ENCODE measurements around the gene TBK1. TPM values are rescaled to one million over a fixed set of nuclear protein-coding genes. Genes with fewer than 3 reads are reported as not detected.

The TBK1 gene
- total RNA-seq, 4 donors from 2014 or later: 21.2 to 24.1 (median 22.6) TPM

- no peaks in the 10 kb centered on the region for H3K4me1 ChIP-seq
- peaks cover 9 to 84% (median 40%) of the 10 kb centered on the region in 4 donors for H3K36me3 ChIP-seq
- no peak overlapping the region for H3K27ac ChIP-seq (replicated peaks in 1 of 4)
- TF ChIP-seq POLR2AphosphoS5 (IDR thresholded peaks at IDR 0.05): no peak
- no peak for TF ChIP-seq POLR2A (IDR thresholded peaks at IDR 0.05; ENCODE audit: low read depth)
- TF ChIP-seq, protein P1, sequence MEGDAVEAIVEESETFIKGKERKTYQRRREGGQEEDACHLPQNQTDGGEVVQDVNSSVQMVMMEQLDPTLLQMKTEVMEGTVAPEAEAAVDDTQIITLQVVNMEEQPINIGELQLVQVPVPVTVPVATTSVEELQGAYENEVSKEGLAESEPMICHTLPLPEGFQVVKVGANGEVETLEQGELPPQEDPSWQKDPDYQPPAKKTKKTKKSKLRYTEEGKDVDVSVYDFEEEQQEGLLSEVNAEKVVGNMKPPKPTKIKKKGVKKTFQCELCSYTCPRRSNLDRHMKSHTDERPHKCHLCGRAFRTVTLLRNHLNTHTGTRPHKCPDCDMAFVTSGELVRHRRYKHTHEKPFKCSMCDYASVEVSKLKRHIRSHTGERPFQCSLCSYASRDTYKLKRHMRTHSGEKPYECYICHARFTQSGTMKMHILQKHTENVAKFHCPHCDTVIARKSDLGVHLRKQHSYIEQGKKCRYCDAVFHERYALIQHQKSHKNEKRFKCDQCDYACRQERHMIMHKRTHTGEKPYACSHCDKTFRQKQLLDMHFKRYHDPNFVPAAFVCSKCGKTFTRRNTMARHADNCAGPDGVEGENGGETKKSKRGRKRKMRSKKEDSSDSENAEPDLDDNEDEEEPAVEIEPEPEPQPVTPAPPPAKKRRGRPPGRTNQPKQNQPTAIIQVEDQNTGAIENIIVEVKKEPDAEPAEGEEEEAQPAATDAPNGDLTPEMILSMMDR (IDR thresholded peaks at IDR 0.05): no peak
- TF ChIP-seq EP300 (IDR thresholded peaks at IDR 0.05): no peak
- H3K9me3 ChIP-seq: peaks cover 0 to 9% (median 2%) of the 10 kb centered on the region in 4 donors
- H3K27me3 ChIP-seq: no peaks in the 10 kb centered on the region
- intact Hi-C loops (cut with DNase I): loop anchor here (10.0 kb wide), 1 partner anchor 65 kb away; no protein-coding TSS in a partner anchor
- WGBS: 75% methylated on average over 1 of the region's 1 CpG
- no peak for DNase-seq (ENCODE audit: extremely low spot score)
- no peak overlapping the region for H3K4me3 ChIP-seq
These were observed 28.2 kb downstream of the TBK1 start for GRCh38 chr12:64480148-64480547.

DNA sequence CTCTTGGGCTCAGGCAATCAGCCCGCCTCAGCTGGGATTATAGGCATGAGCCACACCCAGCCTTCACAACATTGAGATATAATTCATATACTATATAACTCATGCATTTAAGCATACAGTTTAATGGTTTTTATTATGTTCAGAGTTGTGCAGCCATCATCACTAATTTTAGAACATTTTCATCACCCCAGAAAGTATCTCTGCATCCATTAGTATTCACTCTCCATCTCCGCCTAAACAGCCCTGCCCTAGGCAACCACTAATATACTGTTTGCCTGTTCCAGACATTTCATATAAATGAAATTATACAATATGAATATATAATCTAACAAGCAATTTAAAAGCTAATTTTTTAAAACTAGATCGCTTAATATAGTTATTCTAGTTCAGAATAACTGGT lies 34.7 kb downstream of the TBK1 start:
- no peaks in the 10 kb centered on the region for H3K9me3 ChIP-seq
- no peak overlapping the region for H3K4me3 ChIP-seq
- H3K4me1 ChIP-seq: no peaks in the 10 kb centered on the region
- no peak for DNase-seq (ENCODE audit: extremely low spot score)
- H3K27ac ChIP-seq (replicated peaks in 1 of 4): no peak overlapping the region
- 94% methylated on average over 3 of the region's 3 CpGs for whole genome bisulfite sequencing
- H3K36me3 ChIP-seq: peaks cover 48 to 99% (median 74%) of the 10 kb centered on the region in 4 donors
- H3K27me3 ChIP-seq: no peaks in the 10 kb centered on the region
- TF ChIP-seq, protein P1 (IDR thresholded peaks at IDR 0.05): no peak
- TF ChIP-seq POLR2A (IDR thresholded peaks at IDR 0.05; ENCODE audit: low read depth) (no peak), POLR2AphosphoS5 (IDR thresholded peaks at IDR 0.05) (no peak), EP300 (IDR thresholded peaks at IDR 0.05) (no peak)
- intact Hi-C loops (cut with DNase I): loop anchor here (10.0 kb wide), 1 partner anchor 72 kb away; no protein-coding TSS in a partner anchor

DNA sequence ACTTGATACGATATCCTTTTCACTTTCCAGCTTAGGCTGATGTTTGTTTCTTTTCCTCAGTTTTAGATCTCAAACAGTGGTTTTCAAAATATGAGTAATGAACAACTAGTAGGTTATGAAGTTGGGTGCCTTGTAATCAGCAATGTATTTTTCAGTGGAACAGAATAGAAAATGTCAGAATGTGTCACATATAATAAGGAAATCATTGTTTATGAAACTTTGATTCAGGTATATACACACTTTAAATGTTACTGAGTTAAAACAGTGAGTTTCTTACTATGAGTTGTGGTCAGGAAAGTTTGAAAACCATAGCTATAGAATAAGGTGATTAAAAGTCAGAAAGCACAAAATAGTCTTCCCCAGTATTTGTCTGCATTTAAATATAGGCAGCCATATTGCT lies 39.8 kb downstream of the TBK1 start:
- TF ChIP-seq, protein P1 (IDR thresholded peaks at IDR 0.05): no peak
- TF ChIP-seq POLR2A (IDR thresholded peaks at IDR 0.05; ENCODE audit: low read depth) (no peak), EP300 (IDR thresholded peaks at IDR 0.05) (no peak), POLR2AphosphoS5 (IDR thresholded peaks at IDR 0.05) (no peak)
- intact Hi-C loops (cut with DNase I): no loop called here
- peaks cover 65 to 100% (median 83%) of the 10 kb centered on the region in 4 donors for H3K36me3 ChIP-seq
- WGBS: 100% methylated on average over 1 of the region's 1 CpG
- H3K9me3 ChIP-seq: no peaks in the 10 kb centered on the region
- no peaks in the 10 kb centered on the region for H3K27me3 ChIP-seq
- H3K4me1 ChIP-seq: no peaks in the 10 kb centered on the region
- DNase-seq (ENCODE audit: extremely low spot score): no peak
- no peak overlapping the region for H3K27ac ChIP-seq (replicated peaks in 1 of 4)
- H3K4me3 ChIP-seq: no peak overlapping the region

GRCh38 chr12:64493513-64493912 lies 41.6 kb downstream of the TBK1 start:
- Histone ChIP-seq H3K27me3 (no peaks in the 10 kb centered on the region), H3K36me3 (peaks cover 70 to 100% (median 90%) of the 10 kb centered on the region in 4 donors), H3K27ac (replicated peaks in 1 of 4) (no peak overlapping the region), H3K4me1 (no peaks in the 10 kb centered on the region), H3K9me3 (no peaks in the 10 kb centered on the region), H3K4me3 (no peak overlapping the region)
- TF ChIP-seq, protein P1 (IDR thresholded peaks at IDR 0.05): no peak
- TF ChIP-seq EP300 (IDR thresholded peaks at IDR 0.05): no peak
- 89% methylated on average over 3 of the region's 3 CpGs for WGBS
- intact Hi-C loops (cut with DNase I): no loop called here
- no peak for DNase-seq (ENCODE audit: extremely low spot score)
